ENCODE data around the gene SH3D19.

DNA sequence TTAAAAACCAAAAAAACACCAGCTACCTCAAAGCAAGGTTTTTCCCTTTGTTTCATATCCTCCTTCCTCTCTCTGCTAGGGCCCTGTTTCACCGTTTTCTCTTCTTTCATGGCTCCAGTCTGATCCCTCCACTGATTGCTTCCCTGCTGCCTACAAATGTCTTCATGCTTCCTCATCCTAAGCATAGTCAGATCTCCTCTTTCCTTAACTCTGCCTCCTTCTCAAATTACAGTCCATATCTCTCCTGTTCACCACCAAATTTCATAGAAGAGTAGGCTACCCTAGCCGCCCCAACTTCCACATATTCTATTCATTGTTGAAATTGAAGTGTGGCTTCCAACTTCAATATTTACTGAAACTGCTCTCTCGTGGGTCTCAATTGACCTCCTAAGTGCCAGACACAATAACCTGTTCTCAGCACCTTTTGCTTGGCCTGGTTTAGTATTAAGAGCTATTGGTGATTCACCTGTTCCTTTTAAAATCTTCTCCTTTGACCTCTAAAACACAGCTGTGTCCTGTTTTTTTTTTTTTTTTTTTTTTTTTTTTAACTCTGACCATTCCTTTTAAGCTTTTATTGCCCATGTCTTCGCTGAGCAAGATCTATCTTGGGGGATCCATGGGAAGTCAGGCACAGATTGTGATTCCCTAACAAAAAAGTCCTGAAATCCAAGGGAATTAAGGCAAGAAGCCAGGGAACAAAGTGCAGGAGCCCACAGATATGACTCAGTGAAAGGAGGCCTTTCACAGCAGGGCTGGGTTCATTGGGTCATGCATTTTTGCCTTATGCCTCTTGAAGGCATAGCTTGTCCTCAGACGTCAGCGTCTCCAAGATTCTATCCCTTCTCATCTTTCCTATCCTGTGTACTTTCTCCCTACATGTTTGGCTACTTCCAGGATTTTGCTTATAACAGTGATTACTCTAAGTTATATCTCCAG is 140.6 kb downstream of the SH3D19 start:
- TF ChIP-seq CTCF (conservative IDR thresholded peaks at IDR 0.05) (no peak), ZFX (IDR thresholded peaks at IDR 0.05) (no peak)
